Mesenchymal stem cell (in vitro differentiated cells and primary cell): Measurements from ENCODE around the gene PCBD1.

ENCODE experiments used
- DNase-seq: peaks from one replicate; pipeline ENCODE4 v3.0.0-alpha.2; 2013
- H2AFZ ChIP-seq: one replicate; pipeline ENCODE4 v1.6.1; 2013; ENCODE audit warnings: low read depth, mild to moderate bottlenecking, control low read depth, inconsistent platforms, low read length, moderate library complexity
- H2AK5ac ChIP-seq: 2 replicates; pipeline ENCODE4 v1.6.1; 2013; ENCODE audit warnings: low read length, moderate library complexity, mild to moderate bottlenecking, inconsistent platforms; ENCODE audit not compliant: severe bottlenecking
- H2BK120ac ChIP-seq: one replicate; pipeline ENCODE4 v1.6.1; 2013; ENCODE audit warnings: low read depth, mild to moderate bottlenecking, inconsistent platforms, low read length, moderate library complexity
- H2BK12ac ChIP-seq, 2 experiments: one replicate each; pipeline ENCODE4 v1.6.1; 2013; ENCODE audit warnings: inconsistent platforms in 2 of 2, low read length in 2 of 2, mild to moderate bottlenecking in 2 of 2, moderate library complexity in 2 of 2, control low read depth in 1 of 2
- H2BK15ac ChIP-seq: one replicate; pipeline ENCODE4 v1.6.1; 2013; ENCODE audit warnings: mild to moderate bottlenecking, low read depth, inconsistent platforms; ENCODE audit not compliant: poor library complexity, severe bottlenecking
- H2BK5ac ChIP-seq: 2 replicates; pipeline ENCODE4 v1.6.1; 2013; ENCODE audit warnings: low read depth, mild to moderate bottlenecking, low read length, control low read depth, inconsistent platforms; ENCODE audit not compliant: poor library complexity, severe bottlenecking
- H3K14ac ChIP-seq, 2 experiments: one replicate each; pipeline ENCODE4 v1.6.1; 2013; ENCODE audit warnings: inconsistent platforms in 2 of 2, low read length in 2 of 2, control low read depth in 1 of 2, mild to moderate bottlenecking in 1 of 2, moderate library complexity in 1 of 2
- H3K18ac ChIP-seq, 2 experiments: one replicate each; pipeline ENCODE4 v1.6.1; 2013; ENCODE audit warnings: inconsistent platforms in 2 of 2, low read length in 2 of 2, control low read depth in 1 of 2, low read depth in 1 of 2, mild to moderate bottlenecking in 1 of 2
- H3K23ac ChIP-seq, 2 experiments: one replicate each; pipeline ENCODE4 v1.6.1; 2013; ENCODE audit warnings: inconsistent platforms in 2 of 2, low read length in 2 of 2, mild to moderate bottlenecking in 2 of 2, moderate library complexity in 2 of 2, control low read depth in 1 of 2
- H3K27ac ChIP-seq: 2 replicates; pipeline ENCODE4 v1.5.1; 2013; ENCODE audit warnings: mild to moderate bottlenecking, moderate library complexity, low read length, control low read depth, inconsistent platforms; ENCODE audit not compliant: poor library complexity, severe bottlenecking
- H3K27me3 ChIP-seq, 2 experiments: 2 replicates each; pipeline versions ENCODE4 v1.6.1 to v1.7.0; 2013; ENCODE audit warnings: low read length in 2 of 2, mild to moderate bottlenecking in 2 of 2, moderate library complexity in 2 of 2, control low read depth in 1 of 2, inconsistent platforms in 1 of 2; ENCODE audit not compliant: control insufficient read depth in 1 of 2, insufficient read depth in 1 of 2
- H3K36me3 ChIP-seq, 2 experiments: 2 replicates each; pipeline versions ENCODE4 v1.6.1 to v1.7.0; 2013; ENCODE audit warnings: low read length in 2 of 2, control low read depth in 1 of 2, inconsistent platforms in 1 of 2, low read depth in 1 of 2, mild to moderate bottlenecking in 1 of 2; ENCODE audit not compliant: insufficient read depth in 2 of 2, control insufficient read depth in 1 of 2
- H3K4ac ChIP-seq, 2 experiments: one replicate each; pipeline ENCODE4 v1.6.1; 2013; ENCODE audit warnings: inconsistent platforms in 2 of 2, low read length in 2 of 2, mild to moderate bottlenecking in 2 of 2, moderate library complexity in 2 of 2, control low read depth in 1 of 2, low read depth in 1 of 2
- H3K4me1 ChIP-seq: 2 replicates; pipeline ENCODE4 v1.6.1; 2013; ENCODE audit warnings: low read depth, low read length, control low read depth; ENCODE audit not compliant: control insufficient read depth, insufficient read depth
- H3K4me2 ChIP-seq: 2 replicates; pipeline ENCODE4 v1.6.1; 2013; ENCODE audit warnings: low read length, mild to moderate bottlenecking, inconsistent platforms; ENCODE audit not compliant: poor library complexity, severe bottlenecking
- H3K4me3 ChIP-seq, 2 experiments: 2 replicates each; pipeline versions ENCODE4 v1.5.1 to v1.7.0; 2013; ENCODE audit warnings: low read length in 2 of 2, mild to moderate bottlenecking in 2 of 2, control low read depth in 1 of 2, low read depth in 1 of 2; ENCODE audit not compliant: insufficient read depth in 1 of 2
- H3K79me1 ChIP-seq: replicated peaks from 2 replicates; pipeline ENCODE4 v1.6.1; 2013; ENCODE audit warnings: mild to moderate bottlenecking, control low read depth, low read length, inconsistent platforms; ENCODE audit not compliant: poor library complexity, severe bottlenecking
- H3K9ac ChIP-seq: 2 replicates; pipeline ENCODE4 v1.7.0; 2013; ENCODE audit warnings: mild to moderate bottlenecking, low read length, moderate library complexity
- H3K9me3 ChIP-seq: 2 replicates; pipeline ENCODE4 v1.7.0; 2013; ENCODE audit warnings: mild to moderate bottlenecking, low read length; ENCODE audit not compliant: control insufficient read depth
- H4K8ac ChIP-seq: one replicate; pipeline ENCODE4 v1.6.1; 2013; ENCODE audit warnings: inconsistent platforms, mild to moderate bottlenecking, low read length, moderate library complexity
- H4K91ac ChIP-seq: one replicate; pipeline ENCODE4 v1.6.1; 2013; ENCODE audit warnings: mild to moderate bottlenecking, low read length, inconsistent platforms
- WGBS: methylation state at CpG from one replicate; pipeline ENCODE4 v1.1.7; 2013; ENCODE audit warnings: mixed read lengths; 5-methylcytosine and 5-hydroxymethylcytosine counted together

Gene PCBD1

DNA sequence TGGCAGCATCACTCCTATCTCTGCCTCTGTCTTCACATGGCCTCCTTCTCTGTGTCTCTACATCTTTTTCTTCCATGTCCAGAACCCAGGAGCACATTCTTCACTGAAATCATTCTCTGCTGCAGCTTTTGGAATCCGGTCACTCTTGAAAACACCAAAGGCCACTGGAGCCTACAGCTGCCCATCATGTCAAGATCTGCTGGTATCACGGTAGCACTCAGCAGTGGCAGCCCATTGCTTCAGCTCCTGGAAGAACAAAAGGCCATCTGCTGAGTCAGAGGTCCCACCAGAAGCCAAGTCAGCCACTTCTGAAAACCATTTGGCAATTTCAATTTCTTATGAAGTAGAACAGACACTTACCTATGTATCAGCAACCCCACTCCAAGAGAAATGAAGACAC lies 6.1 kb upstream of the PCBD1 start:
- Histone ChIP-seq H3K23ac (no peak overlapping the region), H2AK5ac (no peak overlapping the region), H2BK120ac (no peak overlapping the region), H3K27ac (no peak overlapping the region), H3K79me1 (no peaks in the 10 kb centered on the region), H3K36me3 (no peaks in the 10 kb centered on the region), H3K4ac (no peak overlapping the region), H4K8ac (no peak overlapping the region), H3K4me3 (no peak overlapping the region), H3K4me2 (no peak overlapping the region), H3K27me3 (peaks cover 0 to 3% of the 10 kb centered on the region in 2 experiments), H4K91ac (no peak overlapping the region), H3K9me3 (no peaks in the 10 kb centered on the region), H3K4me1 (peaks cover 7% of the 10 kb centered on the region), H3K9ac (no peak overlapping the region), H3K18ac (no peak overlapping the region), H2BK5ac (no peak overlapping the region), H3K14ac (no peak overlapping the region), H2BK12ac (no peak overlapping the region), H2AFZ (no peak overlapping the region), H2BK15ac (no peak overlapping the region)
- no peak for DNase-seq
- WGBS: 86% methylated on average over 2 of the region's 2 CpGs

DNA sequence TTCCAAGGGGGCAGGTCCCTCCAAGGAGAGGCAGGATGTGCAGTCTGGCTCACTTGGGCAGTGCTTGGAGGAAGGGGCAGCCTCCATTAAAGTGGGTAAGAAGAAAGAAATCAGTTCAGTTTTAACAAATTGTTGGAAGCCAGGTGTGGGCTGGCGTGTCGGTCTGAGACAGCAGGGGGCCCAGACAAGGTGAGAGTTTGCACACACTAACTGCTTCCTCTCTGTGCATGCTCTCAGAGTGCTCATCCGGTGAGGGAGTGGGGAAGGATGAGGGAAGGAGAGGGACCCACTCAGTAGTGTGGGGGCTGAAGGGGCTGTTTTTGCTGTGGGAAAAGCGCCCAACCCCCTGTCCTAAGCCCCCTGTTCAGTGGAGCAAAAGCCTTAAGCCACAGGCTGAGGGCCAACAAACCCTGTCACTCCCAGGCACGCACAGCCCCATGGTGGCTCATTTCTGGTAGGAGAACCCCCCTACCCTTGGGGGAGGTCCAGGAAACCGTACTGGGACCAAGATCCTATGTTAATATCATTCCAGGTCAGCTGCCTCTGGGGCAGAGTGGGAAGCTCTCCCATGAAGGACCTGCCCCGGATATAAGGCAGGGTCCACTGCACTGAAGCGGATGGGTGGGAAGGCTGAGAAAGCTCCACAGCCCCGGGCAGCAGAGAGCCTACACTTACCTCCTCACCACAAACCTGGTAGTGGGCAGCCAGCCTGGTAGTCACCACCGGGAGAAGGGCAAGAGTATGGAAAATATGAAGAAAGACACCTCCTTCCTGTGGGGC lies 5.1 kb upstream of the PCBD1 start:
- H3K27me3 ChIP-seq: peaks cover 0 to 3% of the 10 kb centered on the region in 2 experiments
- H3K14ac ChIP-seq: no peak overlapping the region
- H3K18ac ChIP-seq: no peak overlapping the region
- no peak overlapping the region for H4K8ac ChIP-seq
- no peaks in the 10 kb centered on the region for H3K79me1 ChIP-seq
- H3K4me1 ChIP-seq: peaks cover 9% of the 10 kb centered on the region
- H3K4me2 ChIP-seq: no peak overlapping the region
- no peak overlapping the region for H3K23ac ChIP-seq
- no peaks in the 10 kb centered on the region for H3K9me3 ChIP-seq
- no peak overlapping the region for H2BK15ac ChIP-seq
- H2AFZ ChIP-seq: no peak overlapping the region
- H2BK5ac ChIP-seq: no peak overlapping the region
- H2BK120ac ChIP-seq: no peak overlapping the region
- H2AK5ac ChIP-seq: no peak overlapping the region
- no peak overlapping the region for H3K4ac ChIP-seq
- no peak for DNase-seq
- no peak overlapping the region for H3K27ac ChIP-seq
- no peak overlapping the region for H4K91ac ChIP-seq
- H3K9ac ChIP-seq: peak overlapping the region; percentile 21
- H3K36me3 ChIP-seq: no peaks in the 10 kb centered on the region
- H3K4me3 ChIP-seq: no peak overlapping the region
- WGBS: 73% methylated on average over 8 of the region's 10 CpGs
- no peak overlapping the region for H2BK12ac ChIP-seq

DNA sequence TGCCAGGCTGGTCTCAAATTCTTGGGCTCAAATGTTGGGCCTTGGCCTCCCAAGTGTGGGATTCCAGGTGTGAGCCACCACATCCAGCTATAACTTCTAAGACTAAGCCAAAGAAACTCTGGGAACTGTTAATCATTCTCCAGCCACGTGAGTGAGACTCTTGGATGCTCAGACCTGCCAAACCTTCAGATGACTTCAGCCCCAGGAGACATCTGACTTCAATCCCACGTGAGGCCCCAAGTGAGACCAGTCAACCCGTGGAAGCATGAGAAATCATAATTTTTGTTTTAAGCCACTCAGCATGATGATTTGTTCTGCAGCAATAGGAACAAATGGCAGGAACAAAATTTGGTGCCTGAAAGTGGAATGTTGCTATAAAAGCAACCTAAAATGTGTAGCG lies 4.3 kb upstream of the PCBD1 start:
- Histone ChIP-seq H2AK5ac (no peak overlapping the region), H2BK5ac (no peak overlapping the region), H3K27me3 (peaks cover 0 to 3% of the 10 kb centered on the region in 2 experiments), H3K14ac (no peak overlapping the region), H3K4me2 (no peak overlapping the region), H3K18ac (no peak overlapping the region), H3K4me1 (peaks cover 9% of the 10 kb centered on the region), H2BK15ac (no peak overlapping the region), H2BK12ac (no peak overlapping the region), H3K9ac (no peak overlapping the region), H2BK120ac (no peak overlapping the region), H3K23ac (no peak overlapping the region), H2AFZ (no peak overlapping the region), H3K36me3 (no peaks in the 10 kb centered on the region), H3K9me3 (no peaks in the 10 kb centered on the region), H3K79me1 (peaks cover 2% of the 10 kb centered on the region), H3K27ac (no peak overlapping the region), H3K4ac (no peak overlapping the region), H4K8ac (no peak overlapping the region), H4K91ac (no peak overlapping the region), H3K4me3 (no peak overlapping the region)
- no peak for DNase-seq
- 79% methylated on average over 3 of the region's 4 CpGs for WGBS

DNA sequence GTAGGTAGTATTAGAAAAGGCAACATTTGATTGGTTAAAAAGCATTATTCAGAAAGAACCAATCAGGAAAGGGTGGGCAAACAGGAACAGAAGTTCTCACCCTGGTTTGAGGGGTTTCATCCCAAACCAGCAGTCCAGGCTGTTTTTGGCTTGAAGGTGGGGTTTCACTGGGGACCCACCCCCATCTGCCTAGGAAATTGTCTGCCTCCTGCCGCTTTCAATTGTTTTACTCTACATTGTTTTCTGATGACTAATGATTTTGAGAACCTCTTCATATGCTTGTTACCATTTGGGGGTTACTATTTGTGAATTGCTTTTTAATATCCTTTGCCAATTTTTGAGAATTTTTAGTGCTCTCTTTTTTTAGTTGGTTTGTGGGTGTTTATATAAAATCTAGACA lies 3.3 kb upstream of the PCBD1 start:
- H3K36me3 ChIP-seq: no peaks in the 10 kb centered on the region
- H2BK12ac ChIP-seq: no peak overlapping the region
- no peak overlapping the region for H2AFZ ChIP-seq
- H2AK5ac ChIP-seq: no peak overlapping the region
- H3K23ac ChIP-seq: no peak overlapping the region
- no peak overlapping the region for H3K27ac ChIP-seq
- H4K91ac ChIP-seq: no peak overlapping the region
- H3K4me2 ChIP-seq: no peak overlapping the region
- no peak overlapping the region for H3K9ac ChIP-seq
- H3K18ac ChIP-seq: no peak overlapping the region
- H4K8ac ChIP-seq: no peak overlapping the region
- H2BK5ac ChIP-seq: no peak overlapping the region
- DNase-seq: no peak
- peaks cover 15% of the 10 kb centered on the region for H3K4me1 ChIP-seq
- no peak overlapping the region for H3K14ac ChIP-seq
- H2BK120ac ChIP-seq: no peak overlapping the region
- peaks cover 10% of the 10 kb centered on the region for H3K79me1 ChIP-seq
- no CpG with 5 or more reads among the region's 1 CpG for WGBS
- H2BK15ac ChIP-seq: no peak overlapping the region
- H3K4ac ChIP-seq: no peak overlapping the region
- H3K9me3 ChIP-seq: no peaks in the 10 kb centered on the region
- peaks cover 0 to 3% of the 10 kb centered on the region in 2 experiments for H3K27me3 ChIP-seq
- no peak overlapping the region for H3K4me3 ChIP-seq
